ENCODE data around the gene BCAT1.

Gene BCAT1

GRCh38 chr12:24905431-24905830 is 43.5 kb downstream of the BCAT1 start:
- DNase-seq (ENCODE audit: insufficient read length, low spot score) (no peak), FAIRE-seq (no peak)
- no peak for TF ChIP-seq POLR2A (IDR thresholded peaks at IDR 0.05; ENCODE audit: low read depth, low read length)

GRCh38 chr12:24904871-24905270 is 44.0 kb downstream of the BCAT1 start:
- FAIRE-seq (no peak), DNase-seq (ENCODE audit: insufficient read length, low spot score) (no peak)
- TF ChIP-seq POLR2A (IDR thresholded peaks at IDR 0.05; ENCODE audit: low read depth, low read length), result no peak

DNA sequence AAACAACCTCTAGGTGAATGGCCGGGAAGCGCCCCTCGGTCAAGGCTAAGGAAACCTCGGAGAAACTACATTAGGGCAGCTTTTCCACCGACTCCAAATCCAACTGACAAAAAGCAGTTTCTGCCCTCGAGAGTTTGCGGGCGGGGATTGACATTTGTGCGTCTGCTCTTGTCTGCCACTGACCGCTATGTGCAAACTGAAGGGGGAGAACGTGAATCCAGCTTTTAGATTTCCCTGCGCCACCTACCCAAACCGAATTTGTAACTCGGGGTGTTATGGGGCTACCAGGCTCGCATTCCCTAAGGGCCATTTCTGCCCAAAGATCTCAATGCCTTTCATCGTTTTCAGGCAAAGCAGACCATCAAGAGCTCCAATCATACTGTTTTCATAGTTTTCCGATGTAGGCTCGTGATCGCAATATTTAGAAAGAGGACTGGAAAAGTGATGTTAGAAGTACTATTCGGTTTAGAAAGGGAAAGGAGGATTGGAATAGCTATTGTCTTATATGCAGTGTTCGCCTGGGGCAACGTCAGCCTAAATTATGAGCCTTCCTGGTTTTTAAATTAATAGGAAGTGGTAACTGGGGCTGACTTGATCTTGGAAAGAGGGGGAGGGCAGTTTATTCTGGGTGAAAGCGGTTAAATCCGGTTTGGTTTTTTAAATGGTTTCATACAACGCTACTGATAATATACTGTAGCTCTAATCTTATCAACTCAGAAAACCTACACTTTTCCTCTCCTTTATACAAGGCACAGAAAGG is 45.4 kb downstream of the BCAT1 start:
- FAIRE-seq (no peak), DNase-seq (ENCODE audit: insufficient read length, low spot score) (no peak)
- no peak for TF ChIP-seq POLR2A (IDR thresholded peaks at IDR 0.05; ENCODE audit: low read depth, low read length)

DNA sequence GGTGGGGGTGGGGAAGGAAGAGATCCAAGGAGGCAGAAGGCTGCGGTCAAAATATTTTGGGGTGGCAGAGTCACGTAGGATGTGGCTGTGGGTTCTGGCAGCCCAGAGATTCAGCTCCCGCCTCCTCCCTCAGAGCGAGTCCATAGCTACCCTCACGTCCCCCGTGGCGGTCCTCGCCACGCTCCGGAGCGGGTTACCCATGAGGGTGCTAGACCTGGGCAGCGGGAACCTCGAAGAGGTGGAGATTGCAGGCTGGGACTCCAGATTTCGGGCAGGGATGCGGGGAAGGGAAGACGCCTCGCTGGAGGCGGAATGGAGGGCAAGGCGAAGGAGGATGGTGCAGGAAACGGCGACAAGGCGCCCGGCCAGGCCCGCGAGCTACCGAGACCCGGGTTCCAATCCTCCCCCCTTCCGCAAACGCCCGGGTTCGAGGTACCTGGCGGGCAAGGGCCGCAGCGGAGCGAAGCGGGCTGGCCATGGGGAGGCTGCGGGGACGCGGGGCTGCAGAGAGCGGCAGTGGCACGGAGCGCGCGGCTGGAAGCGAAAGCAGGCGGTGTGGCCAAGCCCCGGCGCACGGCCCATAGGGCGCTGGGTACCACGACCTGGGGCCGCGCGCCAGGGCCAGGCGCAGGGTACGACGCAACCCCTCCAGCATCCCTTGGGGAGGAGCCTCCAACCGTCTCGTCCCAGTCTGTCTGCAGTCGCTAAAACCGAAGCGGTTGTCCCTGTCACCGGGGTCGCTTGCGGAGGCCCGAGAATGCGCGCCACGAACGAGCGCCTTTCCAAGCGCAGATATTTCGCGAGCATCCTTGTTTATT is 46.2 kb downstream of the BCAT1 start:
- FAIRE-seq (no peak), DNase-seq (ENCODE audit: insufficient read length, low spot score) (no peak)
- TF ChIP-seq POLR2A (IDR thresholded peaks at IDR 0.05; ENCODE audit: low read depth, low read length), result no peak

- DNase-seq (ENCODE audit: insufficient read length, low spot score) (no peak), FAIRE-seq (no peak)
- TF ChIP-seq POLR2A (IDR thresholded peaks at IDR 0.05; ENCODE audit: low read depth, low read length), result no peak
These were observed 47.1 kb downstream of the BCAT1 start for GRCh38 chr12:24901576-24902461.

- DNase-seq (ENCODE audit: insufficient read length, low spot score) (no peak), FAIRE-seq (no peak)
- TF ChIP-seq POLR2A (IDR thresholded peaks at IDR 0.05; ENCODE audit: low read depth, low read length), result no peak
These were observed 48.7 kb downstream of the BCAT1 start for GRCh38 chr12:24900196-24900595.

- DNase-seq (ENCODE audit: insufficient read length, low spot score) (no peak), FAIRE-seq (no peak)
- TF ChIP-seq POLR2A (IDR thresholded peaks at IDR 0.05; ENCODE audit: low read depth, low read length), result no peak
These were observed 49.3 kb downstream of the BCAT1 start for GRCh38 chr12:24899503-24900075.

DNA sequence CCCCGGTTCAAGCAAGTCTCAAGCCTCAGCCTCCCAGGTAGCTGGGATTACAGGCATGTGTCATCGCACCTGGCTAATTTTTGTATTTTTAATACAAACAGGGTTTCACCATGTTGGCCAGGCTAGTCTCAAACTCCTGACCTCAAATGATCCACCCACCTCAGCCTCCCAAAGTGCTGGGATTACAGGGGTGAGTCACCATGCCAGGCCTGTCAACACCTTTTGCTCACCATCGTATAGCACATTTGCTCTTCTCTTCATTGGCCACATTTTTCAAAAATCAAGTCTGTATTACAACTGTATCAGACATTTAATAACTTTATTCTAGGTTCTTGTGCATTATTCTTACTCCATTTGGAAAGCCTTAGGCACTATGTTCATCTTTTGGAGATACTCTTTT is 50.3 kb downstream of the BCAT1 start:
- DNase-seq (ENCODE audit: insufficient read length, low spot score) (no peak), FAIRE-seq (no peak)
- TF ChIP-seq POLR2A (IDR thresholded peaks at IDR 0.05; ENCODE audit: low read depth, low read length), result no peak

GRCh38 chr12:24898185-24898584 is 50.7 kb downstream of the BCAT1 start:
- DNase-seq (ENCODE audit: insufficient read length, low spot score), result no peak
- FAIRE-seq, result no peak
- no peak for TF ChIP-seq POLR2A (IDR thresholded peaks at IDR 0.05; ENCODE audit: low read depth, low read length)

GRCh38 chr12:24896171-24896570 is 52.7 kb downstream of the BCAT1 start:
- DNase-seq (ENCODE audit: insufficient read length, low spot score), result no peak
- FAIRE-seq, result no peak
- TF ChIP-seq POLR2A (IDR thresholded peaks at IDR 0.05; ENCODE audit: low read depth, low read length), result no peak

GRCh38 chr12:24895612-24896011 is 53.3 kb downstream of the BCAT1 start:
- DNase-seq (ENCODE audit: insufficient read length, low spot score) (no peak), FAIRE-seq (no peak)
- TF ChIP-seq POLR2A (IDR thresholded peaks at IDR 0.05; ENCODE audit: low read depth, low read length), result no peak

GRCh38 chr12:24894879-24895278 is 54.0 kb downstream of the BCAT1 start:
- FAIRE-seq, result no peak
- TF ChIP-seq POLR2A (IDR thresholded peaks at IDR 0.05; ENCODE audit: low read depth, low read length), result no peak
- no peak for DNase-seq (ENCODE audit: insufficient read length, low spot score)

DNA sequence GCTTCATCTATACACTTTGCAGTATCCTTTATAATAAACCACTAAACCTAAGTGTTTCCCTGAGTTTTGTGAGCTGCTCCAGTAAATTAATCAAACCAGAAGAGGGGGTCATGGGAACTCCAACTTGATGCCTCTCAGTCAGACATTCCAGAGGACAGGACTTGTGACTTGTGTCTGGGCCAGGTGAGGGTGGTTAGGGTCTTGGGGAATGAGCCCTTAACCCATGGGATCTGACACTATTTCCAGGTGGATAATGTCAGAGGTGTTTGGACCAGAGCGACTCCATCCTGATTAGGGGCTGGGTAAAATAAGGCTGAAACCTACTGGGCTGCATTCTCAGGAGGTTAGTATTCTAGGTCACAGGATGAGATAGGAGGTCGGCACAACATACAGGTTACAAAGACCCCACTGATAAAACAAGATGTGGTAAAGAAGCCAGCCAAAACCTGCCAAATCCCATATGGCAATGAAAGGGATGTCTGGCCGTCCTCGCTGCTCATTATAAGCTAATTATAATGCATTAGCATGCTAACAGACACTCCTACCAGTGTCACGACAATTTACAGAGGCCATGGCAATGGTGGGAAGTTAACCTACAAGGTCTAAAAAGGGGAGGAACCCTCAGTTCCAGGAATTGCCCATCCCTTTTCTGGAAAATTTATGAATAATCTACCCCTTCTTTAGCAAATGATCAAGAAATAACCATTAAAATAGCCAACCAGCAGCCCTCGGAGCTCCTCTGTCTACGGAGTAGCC is 58.7 kb downstream of the BCAT1 start:
- no peak for TF ChIP-seq POLR2A (IDR thresholded peaks at IDR 0.05; ENCODE audit: low read depth, low read length)
- FAIRE-seq, result no peak
- DNase-seq (ENCODE audit: insufficient read length, low spot score), result no peak

Measured in H54 (cell line).